GM18517 (cell line): Measurements from ENCODE around the gene ACR.

Experiments used
- ATAC-seq: cut with Tn5 transposase; IDR thresholded peaks from one replicate; pipeline ENCODE4 v1.9.1; 2021; ENCODE audit warnings: mild to moderate bottlenecking, moderate library complexity; ENCODE audit not compliant: unreplicated experiment

Gene ACR

GRCh38 chr22:50716290-50717024 is 21.5 kb upstream of the ACR start:
- no peak for ATAC-seq

DNA sequence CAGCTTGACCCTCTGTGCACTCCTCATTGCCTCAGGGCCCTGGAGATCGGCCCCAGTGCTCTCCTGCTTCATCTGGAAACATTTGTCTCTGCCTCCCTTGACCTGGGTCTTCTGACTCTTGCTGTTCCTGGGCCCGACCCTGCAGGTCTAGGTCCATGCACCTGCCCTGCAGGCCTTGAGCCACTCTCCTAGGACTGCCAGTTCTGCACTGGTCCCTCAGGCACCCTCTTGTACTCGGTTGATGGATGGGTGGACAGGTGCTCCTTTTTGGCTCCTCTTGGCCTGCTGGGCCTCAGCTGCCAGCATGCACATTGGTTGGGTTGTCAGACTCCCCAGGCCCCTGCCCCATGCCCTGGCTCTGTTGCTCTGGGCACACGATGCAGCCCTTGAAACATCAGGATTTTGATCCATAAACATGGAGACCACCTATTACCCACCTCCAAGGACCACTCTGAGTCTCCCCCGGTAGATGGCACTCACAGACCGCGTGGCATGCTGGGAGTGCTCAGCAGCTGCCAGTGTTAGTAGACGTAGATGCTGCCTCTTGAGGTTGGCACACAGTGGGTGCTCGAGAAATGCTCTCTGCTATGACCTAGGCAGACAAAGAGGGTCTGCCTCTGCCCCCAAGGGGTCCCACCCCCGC is 20.2 kb upstream of the ACR start:
- ATAC-seq, result no peak

GRCh38 chr22:50718352-50718709 is 19.7 kb upstream of the ACR start:
- ATAC-seq, result no peak

GRCh38 chr22:50719814-50720300 is 18.1 kb upstream of the ACR start:
- no peak for ATAC-seq

DNA sequence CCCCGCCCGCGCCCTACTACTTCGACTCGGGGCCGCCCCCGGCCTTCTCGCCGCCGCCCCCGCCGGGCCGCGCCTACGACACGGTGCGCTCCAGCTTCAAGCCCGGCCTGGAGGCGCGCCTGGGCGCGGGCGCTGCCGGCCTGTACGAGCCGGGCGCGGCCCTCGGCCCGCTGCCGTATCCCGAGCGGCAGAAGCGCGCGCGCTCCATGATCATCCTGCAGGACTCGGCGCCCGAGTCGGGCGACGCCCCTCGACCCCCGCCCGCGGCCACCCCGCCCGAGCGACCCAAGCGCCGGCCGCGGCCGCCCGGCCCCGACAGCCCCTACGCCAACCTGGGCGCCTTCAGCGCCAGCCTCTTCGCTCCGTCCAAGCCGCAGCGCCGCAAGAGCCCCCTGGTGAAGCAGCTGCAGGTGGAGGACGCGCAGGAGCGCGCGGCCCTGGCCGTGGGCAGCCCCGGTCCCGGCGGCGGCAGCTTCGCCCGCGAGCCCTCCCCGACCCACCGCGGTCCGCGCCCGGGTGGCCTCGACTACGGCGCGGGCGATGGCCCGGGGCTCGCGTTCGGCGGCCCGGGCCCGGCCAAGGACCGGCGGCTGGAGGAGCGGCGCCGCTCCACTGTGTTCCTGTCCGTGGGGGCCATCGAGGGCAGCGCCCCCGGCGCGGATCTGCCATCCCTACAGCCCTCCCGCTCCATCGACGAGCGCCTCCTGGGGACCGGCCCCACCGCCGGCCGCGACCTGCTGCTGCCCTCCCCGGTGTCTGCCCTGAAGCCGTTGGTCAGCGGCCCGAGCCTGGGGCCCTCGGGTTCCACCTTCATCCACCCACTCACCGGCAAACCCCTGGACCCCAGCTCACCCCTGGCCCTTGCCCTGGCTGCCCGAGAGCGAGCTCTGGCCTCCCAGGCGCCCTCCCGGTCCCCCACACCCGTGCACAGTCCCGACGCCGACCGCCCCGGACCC is 17.4 kb upstream of the ACR start:
- ATAC-seq, result no peak

GRCh38 chr22:50721257-50721844 is 16.7 kb upstream of the ACR start:
- ATAC-seq, result no peak

DNA sequence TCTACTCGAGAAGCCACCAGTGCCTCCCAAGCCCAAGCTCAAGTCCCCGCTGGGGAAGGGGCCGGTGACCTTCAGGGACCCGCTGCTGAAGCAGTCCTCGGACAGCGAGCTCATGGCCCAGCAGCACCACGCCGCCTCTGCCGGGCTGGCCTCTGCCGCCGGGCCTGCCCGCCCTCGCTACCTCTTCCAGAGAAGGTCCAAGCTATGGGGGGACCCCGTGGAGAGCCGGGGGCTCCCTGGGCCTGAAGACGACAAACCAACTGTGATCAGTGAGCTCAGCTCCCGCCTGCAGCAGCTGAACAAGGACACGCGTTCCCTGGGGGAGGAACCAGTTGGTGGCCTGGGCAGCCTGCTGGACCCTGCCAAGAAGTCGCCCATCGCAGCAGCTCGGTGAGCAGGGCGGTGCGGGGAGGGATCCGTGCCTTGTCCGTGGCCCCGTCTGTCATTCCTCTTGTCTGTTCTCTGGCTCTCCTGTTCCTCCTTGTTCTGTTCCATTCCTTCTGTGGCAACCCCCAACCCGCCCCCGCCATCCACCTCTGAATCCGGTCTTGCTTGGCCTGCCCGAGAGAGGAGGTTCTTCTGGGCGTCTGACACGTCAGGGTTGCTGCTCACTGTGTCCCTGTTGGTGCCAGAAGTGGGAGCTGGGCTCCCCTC is 15.8 kb upstream of the ACR start:
- no peak for ATAC-seq

DNA sequence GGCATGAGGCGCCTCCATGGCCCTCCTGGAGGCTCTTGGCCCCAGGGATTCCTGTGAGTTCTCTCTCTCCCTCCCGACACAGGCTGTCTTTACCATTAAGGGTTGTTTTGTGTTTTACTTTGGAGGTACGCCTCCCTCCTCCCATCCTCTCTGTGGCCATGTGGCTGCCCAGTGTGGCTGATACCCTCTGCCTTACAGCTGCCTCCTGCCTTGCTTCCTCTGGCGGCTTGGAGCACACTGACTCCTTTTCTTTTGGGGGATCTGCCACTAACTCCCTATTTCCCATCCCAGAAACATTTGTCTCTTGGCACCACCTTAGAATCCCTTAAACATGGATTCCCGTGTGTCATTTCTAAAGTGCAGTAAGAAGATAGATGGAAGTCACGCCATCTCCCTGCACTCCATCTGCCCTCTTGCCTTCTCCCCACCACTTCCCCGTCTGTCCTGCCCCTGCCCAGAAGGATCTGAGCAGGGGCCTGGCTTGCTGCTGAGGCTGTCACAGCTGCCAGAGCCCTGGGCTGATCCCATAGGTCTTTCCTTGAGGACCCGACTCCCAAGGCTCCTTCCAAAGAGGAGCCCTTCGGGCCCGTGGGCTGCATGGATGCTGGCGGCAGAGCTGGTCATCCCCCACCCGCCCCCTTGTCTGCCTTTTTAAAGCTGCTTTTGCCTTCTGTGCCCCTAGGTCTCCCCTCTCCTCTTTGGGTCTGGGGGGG is 15.1 kb upstream of the ACR start:
- ATAC-seq, result no peak

DNA sequence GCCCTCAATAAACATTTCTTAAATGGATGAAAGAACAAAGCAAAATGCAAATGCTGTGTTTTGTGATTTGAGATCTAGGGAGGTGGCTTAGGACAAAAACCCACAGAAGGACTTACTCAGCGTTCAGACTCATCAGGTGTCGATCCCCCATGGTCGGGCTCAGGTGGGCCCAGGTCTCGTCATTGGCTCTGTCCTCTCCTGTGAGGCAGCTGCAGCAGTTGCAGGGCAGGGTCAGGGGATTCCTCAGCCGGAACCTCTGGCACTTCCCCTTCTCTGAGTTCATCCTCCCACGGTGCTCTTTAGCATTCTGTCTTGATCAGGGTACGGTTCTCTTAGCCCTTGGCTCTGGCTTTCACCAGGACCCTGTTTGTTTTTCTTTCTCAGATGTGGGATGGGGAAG is 14.0 kb upstream of the ACR start:
- ATAC-seq, result no peak

GRCh38 chr22:50724616-50725015 is 13.4 kb upstream of the ACR start:
- ATAC-seq, result no peak

DNA sequence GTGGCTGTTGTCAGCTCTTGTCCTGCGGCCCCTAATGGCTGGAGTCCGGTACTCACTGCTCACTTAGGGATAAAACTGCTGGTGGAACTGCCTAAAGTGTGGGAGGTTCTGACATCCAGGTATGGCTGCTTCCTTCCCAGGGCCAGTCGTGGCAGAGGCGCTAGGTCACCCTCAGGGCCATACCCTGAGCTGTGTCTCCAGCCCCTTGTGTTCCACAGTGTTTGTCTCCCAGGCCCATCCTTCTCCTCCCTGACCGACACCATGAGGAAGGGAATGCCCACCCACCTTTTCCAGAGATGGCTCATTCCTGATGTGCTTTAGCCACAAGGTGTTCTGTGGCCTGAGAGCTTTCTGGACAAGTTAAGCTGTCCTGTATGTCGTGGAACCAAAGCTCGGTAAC is 12.4 kb upstream of the ACR start:
- no peak for ATAC-seq

GRCh38 chr22:50726643-50727340 is 11.2 kb upstream of the ACR start:
- no peak for ATAC-seq

DNA sequence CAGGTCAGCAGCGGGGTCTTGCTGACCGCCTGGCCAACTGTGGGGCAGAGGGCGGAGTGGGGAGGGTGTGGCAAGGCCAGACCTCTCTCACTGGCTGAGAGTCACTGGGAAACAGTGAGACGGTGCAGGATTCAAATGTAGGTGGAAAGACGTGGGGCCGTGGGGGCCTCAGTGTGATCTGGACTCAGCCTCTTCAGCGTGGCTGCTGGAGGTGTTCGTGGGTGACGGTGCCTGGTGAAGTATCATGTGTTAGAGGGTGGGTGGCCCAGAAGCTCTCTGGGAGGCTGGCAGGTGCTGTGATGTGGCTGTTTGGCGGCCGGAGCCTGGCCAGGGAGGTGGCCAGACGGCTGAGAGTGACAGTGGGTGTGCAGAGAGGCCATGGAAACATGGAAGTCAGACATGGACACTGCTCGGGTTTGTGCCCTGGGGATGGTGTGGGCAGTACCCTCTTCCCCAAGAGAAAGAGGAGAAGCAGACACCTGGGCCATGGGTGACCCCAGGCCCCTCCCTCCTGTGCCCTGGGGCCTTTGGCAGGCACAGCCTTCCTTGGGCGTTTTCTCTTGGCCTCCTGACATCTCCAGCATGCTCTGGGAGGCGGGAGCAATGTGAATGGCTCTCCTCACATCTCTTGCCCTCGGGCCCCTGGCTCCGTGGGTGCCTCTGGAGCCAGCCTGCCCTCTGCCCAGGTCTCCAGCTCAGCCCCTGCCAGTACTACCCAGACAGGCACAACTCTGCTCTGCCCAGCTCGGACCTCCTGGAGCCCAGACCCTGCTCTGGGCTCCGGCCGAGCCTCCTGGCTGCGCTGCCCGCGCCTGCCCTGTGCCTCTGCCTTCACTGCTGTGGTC is 10.1 kb upstream of the ACR start:
- no peak for ATAC-seq

DNA sequence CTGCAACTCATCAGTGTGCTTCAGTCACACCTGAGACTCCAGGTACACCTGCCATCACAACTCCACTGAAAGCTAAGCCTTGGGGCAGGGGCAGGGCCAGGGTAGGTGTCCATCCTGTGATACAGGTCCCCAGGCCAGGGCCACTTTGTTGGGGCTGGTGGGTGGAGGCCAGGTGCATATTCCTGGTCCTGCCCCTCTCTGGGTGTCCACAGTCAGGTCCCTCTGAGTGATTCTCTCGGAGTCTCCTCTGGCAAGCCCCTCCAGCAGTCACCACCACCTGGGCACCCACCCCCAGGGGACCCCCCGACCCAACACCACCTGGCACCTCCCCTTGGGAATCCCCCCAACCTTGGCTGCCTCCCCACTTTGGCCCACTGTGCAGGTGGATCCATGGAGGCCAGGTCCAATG is 9.5 kb upstream of the ACR start:
- no peak for ATAC-seq

DNA sequence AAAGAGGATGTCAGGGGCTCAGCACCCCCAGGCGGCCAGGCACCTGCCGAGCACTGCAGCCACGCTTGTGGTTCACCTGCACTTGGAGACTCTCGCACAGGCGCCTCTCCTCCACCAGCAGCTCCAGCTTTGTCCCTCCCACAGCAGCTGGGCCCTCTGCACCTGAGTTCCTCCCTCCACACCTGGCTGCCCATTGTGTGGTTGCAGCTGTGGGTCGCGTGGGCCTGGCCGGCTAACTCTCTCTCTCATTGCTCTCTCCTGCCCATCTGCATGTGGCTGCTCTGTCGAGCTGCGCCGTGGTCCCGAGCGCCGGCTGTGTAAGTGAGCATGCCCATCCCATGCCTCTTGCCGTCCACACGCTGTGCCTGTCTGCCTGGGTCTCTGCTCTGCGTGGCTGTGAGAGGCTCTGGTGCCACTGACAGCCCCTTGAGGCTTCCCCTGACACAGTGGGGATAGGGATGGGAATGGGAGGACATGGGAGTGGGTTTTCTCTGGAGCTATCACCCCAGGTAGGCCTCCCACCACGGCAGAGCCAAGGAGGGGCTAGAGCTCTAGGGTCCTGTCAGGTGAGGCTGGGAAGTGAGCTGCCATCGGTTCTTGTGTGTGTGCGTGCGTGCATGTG is 8.5 kb upstream of the ACR start:
- no peak for ATAC-seq

DNA sequence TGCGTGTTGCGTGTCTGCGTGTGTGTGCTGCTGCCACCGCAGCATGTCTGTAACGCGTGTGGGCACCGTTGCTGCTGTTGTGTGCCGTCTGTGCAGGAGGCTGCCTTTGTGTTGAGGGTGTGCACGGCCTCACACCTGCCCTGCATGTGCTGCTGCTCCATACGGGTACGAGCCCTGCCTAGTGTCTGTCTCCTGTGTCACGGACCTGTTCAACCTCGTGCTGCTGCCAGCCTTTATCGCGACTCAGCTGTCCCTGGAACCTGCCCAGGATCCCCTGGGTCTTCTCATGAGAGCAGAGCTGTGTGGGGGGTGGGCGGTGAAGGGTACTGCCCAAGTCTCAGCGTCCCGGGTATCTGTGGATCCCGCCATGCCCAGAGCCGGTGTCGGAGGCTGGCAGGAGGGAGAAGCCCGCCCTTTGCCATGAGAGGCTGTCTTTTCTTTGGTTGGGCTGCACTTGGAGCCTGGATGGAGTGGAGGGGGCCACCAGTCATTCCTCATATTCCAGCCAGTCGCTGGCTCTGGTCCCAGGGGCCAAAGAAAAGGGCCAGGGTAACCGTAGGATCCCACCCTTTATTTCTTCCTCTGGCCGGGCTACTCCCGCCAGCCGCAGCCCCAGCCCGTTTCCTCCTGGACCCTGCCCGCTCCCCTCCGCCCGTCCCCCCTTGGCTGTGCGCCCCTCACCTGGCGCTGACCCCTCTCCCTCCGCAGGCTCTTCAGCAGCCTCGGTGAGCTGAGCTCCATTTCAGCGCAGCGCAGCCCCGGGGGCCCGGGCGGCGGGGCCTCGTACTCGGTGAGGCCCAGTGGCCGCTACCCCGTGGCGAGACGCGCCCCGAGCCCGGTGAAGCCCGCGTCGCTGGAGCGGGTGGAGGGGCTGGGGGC is 7.8 kb upstream of the ACR start:
- no peak for ATAC-seq
